ENCODE results near the gene NR2E3. TPM values are rescaled to one million over a fixed set of nuclear protein-coding genes. Genes with fewer than 3 reads are reported as not detected.

Gene NR2E3
- total RNA-seq, 1 donor from 2014 or later, result not detected

- Mint-ChIP-seq H3K4me3 (no peak overlapping the region), H3K4me1 (no peaks in the 10 kb centered on the region), H3K9me3 (no peaks in the 10 kb centered on the region), H3K36me3 (ENCODE audit: low read depth) (no peaks in the 10 kb centered on the region), H3K27me3 (peaks cover 4% of the 10 kb centered on the region), H3K27ac (no peak overlapping the region)
- ChIA-PET CTCF (interaction anchor here (0.6 to 1.2 kb wide), 2 partner anchors 11 to 366 kb away, joined by 3 read pairs; no protein-coding TSS in a partner anchor), POLR2A (no interaction called here)
- ATAC-seq (ENCODE audit: low read depth) (no peak), DNase-seq (no peak)
- TF ChIP-seq CTCF (IDR thresholded peaks at IDR 0.05), result no peak
- intact Hi-C loops (cut with micrococcal nuclease), result no loop called here
Observed at GRCh38 chr15:71790081-71790480, 20.3 kb upstream of the NR2E3 start.

- no peak overlapping the region for H3K4me3 Mint-ChIP-seq
- DNase-seq, result no peak
- CTCF ChIA-PET, result no interaction called here
- no peak overlapping the region for H3K27ac Mint-ChIP-seq
- TF ChIP-seq CTCF (IDR thresholded peaks at IDR 0.05), result no peak
- no peaks in the 10 kb centered on the region for H3K4me1 Mint-ChIP-seq
- intact Hi-C loops (cut with micrococcal nuclease), result no loop called here
- no peaks in the 10 kb centered on the region for H3K9me3 Mint-ChIP-seq
- POLR2A ChIA-PET, result no interaction called here
- no peaks in the 10 kb centered on the region for H3K36me3 Mint-ChIP-seq (ENCODE audit: low read depth)
- peaks cover 3% of the 10 kb centered on the region for H3K27me3 Mint-ChIP-seq
- no peak for ATAC-seq (ENCODE audit: low read depth)
Observed at GRCh38 chr15:71791975-71792374, 18.4 kb upstream of the NR2E3 start.

- no peak for DNase-seq
- ATAC-seq (ENCODE audit: low read depth), result no peak
- POLR2A ChIA-PET, result no interaction called here
- Mint-ChIP-seq H3K27ac (no peak overlapping the region), H3K27me3 (peaks cover 3% of the 10 kb centered on the region), H3K36me3 (ENCODE audit: low read depth) (no peaks in the 10 kb centered on the region), H3K9me3 (no peaks in the 10 kb centered on the region), H3K4me3 (no peak overlapping the region), H3K4me1 (no peaks in the 10 kb centered on the region)
- no peak for TF ChIP-seq CTCF (IDR thresholded peaks at IDR 0.05)
- intact Hi-C loops (cut with micrococcal nuclease), result no loop called here
- CTCF ChIA-PET, result no interaction called here
Observed at GRCh38 chr15:71792521-71792920, 17.8 kb upstream of the NR2E3 start.

GRCh38 chr15:71798641-71799040 lies 11.7 kb upstream of the NR2E3 start:
- Mint-ChIP-seq H3K36me3 (ENCODE audit: low read depth) (no peaks in the 10 kb centered on the region), H3K27ac (no peak overlapping the region), H3K9me3 (no peaks in the 10 kb centered on the region), H3K4me3 (no peak overlapping the region), H3K4me1 (no peaks in the 10 kb centered on the region), H3K27me3 (peaks cover 15% of the 10 kb centered on the region)
- CTCF ChIA-PET, result no interaction called here
- POLR2A ChIA-PET, result no interaction called here
- no peak for DNase-seq
- intact Hi-C loops (cut with micrococcal nuclease), result no loop called here
- no peak for ATAC-seq (ENCODE audit: low read depth)
- no peak for TF ChIP-seq CTCF (IDR thresholded peaks at IDR 0.05)

- Mint-ChIP-seq H3K36me3 (ENCODE audit: low read depth) (no peaks in the 10 kb centered on the region), H3K27me3 (peaks cover 15% of the 10 kb centered on the region), H3K4me3 (no peak overlapping the region), H3K9me3 (no peaks in the 10 kb centered on the region), H3K27ac (no peak overlapping the region), H3K4me1 (peaks cover 2% of the 10 kb centered on the region)
- intact Hi-C loops (cut with micrococcal nuclease), result no loop called here
- no peak for TF ChIP-seq CTCF (IDR thresholded peaks at IDR 0.05)
- ChIA-PET CTCF (no interaction called here), POLR2A (no interaction called here)
- DNase-seq (no peak), ATAC-seq (ENCODE audit: low read depth) (no peak)
Observed at GRCh38 chr15:71800190-71800589, 10.2 kb upstream of the NR2E3 start.
